Stimulated activated CD4-positive, alpha-beta T cell treated with anti-CD3 and anti-CD28 coated beads, TNF-alpha, amount 100 ng/mL, for 4 hours (primary cell): Measurements from ENCODE around the gene SNX1.
A peak's percentile ranks its signal among the peaks of the same experiment; 100 is the strongest.
"Not testable (repeated sequence)": the region's sequence is repeated elsewhere in the genome, so short reads cannot be mapped to it uniquely, and the experiment has no call there.

Experiments
- DNase-seq, 3 experiments: peaks; one replicate each; pipeline ENCODE4 v3.0.0-alpha.2; 2020; ENCODE audit warnings: low read depth in 3 of 3

The SNX1 gene, protein sequence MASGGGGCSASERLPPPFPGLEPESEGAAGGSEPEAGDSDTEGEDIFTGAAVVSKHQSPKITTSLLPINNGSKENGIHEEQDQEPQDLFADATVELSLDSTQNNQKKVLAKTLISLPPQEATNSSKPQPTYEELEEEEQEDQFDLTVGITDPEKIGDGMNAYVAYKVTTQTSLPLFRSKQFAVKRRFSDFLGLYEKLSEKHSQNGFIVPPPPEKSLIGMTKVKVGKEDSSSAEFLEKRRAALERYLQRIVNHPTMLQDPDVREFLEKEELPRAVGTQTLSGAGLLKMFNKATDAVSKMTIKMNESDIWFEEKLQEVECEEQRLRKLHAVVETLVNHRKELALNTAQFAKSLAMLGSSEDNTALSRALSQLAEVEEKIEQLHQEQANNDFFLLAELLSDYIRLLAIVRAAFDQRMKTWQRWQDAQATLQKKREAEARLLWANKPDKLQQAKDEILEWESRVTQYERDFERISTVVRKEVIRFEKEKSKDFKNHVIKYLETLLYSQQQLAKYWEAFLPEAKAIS

DNA sequence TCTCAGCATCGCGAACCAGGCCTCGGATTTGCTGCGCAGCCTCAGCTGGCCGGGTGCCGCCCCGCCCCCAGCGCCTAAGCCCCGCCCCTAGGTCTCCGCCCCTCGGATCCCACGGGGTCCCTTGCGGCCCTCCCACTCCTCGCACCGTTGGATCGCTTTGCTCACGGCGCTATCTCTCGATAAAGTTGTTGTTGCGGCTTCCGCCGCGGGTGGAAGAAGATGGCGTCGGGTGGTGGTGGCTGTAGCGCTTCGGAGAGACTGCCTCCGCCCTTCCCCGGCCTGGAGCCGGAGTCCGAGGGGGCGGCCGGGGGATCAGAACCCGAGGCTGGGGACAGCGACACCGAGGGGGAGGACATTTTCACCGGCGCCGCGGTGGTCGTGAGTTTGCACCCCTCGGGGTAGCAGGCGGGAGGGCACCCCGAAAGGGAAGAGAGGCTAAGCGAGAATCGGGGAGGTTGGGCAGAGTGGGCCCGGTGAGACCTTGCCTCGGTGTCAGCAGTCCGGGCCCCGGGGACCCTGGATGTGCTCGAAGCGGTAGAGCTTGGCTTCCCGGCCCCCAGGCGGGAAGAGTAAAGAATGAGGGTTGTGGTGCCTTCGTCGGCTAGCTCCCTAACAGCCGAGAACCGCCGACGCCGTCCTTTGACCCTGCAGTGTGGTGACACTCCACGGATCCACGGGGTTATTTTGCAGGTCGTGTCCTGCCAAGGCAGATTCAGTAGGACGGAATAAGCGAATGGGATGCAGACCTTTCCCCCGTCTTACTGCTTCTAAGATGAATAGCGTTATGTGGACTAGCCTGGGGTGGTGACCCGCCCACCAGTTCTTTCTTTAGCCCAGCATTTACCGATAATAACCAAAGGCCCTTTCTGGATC is at the start of gene SNX1:
Gene SNX1 (plus strand): TSS at position 188 of the 873 bp plus-strand sequence. CDS start 32 bp downstream, at position 220.
- peak; percentile 90 to 99 (median 97) for DNase-seq

DNA sequence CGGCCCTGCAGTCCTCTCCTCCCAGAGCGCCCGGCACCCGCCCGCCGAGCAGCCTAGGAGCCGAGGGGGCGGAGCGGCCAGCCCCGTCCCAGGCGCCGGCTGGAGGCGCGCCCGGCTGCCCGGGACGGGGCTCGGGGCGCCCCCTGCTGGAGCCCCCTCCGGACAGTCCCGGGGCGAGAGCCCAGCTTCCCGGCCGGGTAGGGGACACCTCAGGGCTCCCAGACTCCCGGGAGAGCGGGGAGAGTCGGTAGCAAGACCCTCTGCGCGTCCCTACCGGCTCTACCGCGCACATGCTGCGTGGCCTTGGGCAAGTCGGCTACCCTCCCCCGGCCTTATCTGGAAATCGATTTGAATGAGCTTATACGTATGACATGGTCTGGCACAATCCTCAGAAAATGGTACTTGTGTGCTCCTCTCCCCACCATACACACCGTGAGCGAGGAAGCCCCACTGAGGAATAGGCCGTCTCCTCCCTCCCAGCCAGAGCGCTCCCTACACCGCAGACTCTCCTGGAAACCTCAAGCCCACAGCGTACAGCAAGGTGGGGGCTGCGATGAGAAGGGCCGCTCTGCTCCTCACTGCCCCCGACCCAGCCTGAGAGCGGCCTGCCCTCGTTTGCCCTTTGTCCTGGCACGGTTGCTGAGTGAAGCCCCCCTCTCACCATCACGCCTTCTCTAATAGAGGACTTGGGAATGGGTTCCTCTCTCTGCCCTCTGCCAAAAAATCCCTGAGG is 49.2 kb upstream of the SNX1 start, which contains the start of gene DAPK2:
Gene DAPK2 (minus strand): TSS at position 65 of the 733 bp plus-strand sequence. CDS start 6,224 bp downstream, outside the sequence.
- DNase-seq, result peak; percentile 47 to 60 (median 55)

DNA sequence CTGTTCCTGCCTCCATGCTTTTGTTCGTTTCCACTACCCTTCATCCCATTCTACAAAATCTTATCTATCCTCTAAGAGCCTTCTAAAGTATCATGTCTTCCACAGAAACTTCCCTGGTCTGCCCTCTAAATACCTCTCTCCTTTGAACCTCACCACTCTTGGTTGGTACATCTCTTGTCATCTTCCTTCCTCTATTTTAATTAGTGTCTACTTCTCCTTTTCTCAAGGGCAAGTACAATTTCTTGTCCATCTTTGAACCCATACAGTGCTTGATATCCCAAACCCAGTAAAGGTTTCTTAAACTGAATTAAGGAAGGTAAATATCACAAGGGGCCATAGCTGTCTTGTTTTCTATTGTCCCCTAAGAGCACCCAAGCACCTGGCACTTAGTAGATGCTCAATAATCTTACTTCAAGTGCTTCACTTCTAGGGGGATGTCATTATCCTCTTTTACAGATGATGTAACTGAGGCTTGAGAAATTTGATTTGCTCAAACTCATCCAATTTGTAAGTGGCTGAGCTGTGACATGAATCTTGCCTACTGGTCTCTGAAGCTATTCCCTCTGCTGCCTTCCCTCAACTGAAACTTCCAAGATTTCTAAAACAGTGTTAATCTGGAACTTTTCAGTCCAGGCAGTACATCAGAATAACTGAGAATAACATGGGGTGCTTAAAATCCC is 46.9 kb upstream of the SNX1 start:
- no peak for DNase-seq

DNA sequence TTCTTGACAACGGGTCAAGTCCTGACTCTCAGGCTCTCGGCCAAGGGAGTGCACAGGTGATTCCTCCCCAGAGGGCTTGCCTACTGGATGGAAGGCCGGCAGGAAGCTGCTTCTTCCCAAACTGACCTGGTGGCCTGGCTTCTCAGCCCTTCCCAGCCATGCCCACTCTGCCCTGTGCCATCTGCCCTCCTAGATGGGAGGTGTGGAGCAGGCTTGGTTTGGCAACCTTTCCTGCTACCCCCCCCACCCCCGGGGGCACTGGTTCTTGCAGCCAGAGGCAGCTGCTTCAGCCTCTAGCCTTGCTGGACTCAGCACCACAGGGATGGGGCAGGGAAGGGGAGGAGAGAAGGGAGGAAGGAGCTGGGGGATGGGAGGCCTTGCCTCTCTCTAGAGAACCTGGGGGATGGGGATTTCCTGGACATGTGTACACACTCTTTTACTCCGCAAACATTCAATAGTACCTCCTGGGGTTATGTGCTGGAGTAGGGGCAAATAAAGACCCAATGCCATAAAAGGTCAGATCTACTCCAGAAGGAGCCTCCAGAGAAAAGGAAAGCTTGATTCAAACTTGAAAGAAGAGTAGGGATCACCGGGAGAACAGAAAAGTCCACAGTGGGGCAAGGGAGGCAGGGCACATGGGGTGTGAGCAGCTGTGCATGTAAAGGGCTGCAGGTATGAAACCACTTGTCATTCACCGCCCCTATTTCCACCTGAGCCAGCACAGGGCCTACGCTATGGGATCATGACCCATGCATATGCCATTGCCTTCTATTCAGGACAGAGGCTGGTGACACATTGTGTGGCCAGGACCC is 45.3 kb upstream of the SNX1 start:
- DNase-seq, result no peak

DNA sequence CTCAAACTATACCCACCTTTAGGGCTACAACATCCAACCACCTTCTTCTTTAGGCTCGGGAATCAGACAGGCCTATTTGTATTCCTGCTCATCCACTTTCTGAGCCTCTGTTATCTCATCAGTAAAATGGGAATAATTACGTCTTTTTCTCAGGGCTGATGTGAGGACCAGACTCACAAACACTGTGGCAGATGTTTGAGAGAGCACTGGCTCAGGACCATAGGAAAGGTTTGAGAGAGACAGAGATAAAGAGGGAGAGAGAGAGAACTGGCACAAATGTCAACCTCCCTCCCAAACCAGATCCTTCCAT is 44.7 kb upstream of the SNX1 start:
- DNase-seq, result no peak

DNA sequence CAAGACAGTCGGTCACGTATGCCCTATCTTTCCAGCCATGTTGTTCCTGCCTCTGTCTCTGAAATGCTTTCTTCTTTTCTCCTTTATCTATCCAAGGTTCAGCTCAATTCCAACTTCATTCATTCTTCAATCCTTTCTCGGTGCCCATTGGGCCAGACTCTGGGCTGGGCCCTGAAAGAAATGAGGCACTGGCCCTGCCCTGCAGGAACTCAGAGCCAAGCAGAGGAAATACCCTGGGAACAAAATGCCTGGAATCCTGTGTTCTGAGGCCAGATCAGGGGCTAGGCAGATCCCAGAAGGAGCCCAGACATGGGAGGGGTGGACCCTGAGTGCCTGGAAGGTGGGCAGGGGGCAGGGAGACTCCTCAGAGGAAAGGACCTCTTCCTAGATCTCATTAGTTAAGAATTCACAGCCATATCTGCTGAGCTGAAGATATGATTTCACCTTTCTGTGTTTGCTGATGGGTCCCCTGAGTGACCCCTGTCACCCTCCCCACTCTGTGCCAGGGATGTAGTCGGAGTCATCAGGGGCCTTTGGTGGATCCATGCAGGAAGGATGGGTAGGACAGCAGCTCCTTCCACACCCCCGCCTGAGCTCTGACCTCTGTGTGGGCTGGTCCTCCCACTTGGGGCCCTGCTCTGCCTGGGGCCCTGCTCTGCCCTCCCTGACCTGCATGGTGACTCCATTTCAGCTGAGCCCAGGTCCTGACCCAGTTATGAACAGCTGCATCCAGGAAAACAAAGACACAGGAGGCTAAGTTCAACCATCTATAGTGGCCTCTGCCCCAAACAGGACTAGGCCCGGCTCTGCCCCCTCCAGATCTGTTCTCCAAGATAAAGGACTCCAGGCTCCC is 44.1 kb upstream of the SNX1 start:
- no peak for DNase-seq

DNA sequence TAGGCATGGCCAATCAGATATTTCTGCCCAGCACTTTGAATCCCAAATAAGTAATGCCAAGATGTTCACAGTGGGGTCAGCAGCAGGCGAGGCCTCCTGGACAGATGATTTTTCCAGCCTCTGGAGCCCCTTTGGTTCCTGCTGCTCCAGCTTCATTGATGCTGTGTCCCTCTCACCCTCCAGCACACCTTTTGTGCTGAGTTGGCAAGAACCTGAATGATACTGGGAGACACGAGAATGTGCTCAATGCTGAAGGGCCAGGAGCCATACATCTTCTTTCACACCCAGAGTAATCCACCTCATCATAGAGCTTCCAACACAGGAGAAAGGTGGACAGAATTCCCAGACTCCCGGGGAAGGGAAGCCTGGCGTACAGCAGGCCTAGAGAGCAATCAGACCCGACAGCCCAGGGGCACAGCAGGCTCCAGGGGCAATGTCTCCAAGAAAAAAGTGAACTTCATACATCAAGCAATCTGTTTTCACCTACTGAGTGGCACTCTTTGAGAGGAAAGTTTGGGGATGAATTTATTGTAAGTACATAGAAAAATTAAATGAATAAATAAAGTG is 42.8 kb upstream of the SNX1 start:
- no peak for DNase-seq

DNA sequence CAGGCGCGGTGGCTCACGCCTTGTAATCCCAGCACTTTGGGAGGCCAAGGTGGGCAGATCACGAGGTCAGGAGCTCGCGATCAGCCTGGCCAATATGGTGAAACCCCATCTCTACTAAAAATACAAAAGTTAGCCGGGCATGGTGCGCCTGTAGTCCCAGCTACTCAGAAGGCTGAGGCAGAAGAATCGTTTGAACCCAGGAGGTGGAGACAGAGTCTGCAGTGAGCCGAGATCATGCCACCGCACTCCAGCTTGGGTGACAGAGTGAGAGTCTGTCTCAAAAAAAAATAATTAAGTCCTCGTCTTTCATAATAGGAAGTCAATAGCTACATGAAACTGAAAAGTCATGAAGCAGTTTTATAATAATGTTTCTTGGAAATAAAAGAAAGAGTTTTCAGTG is 42.1 kb upstream of the SNX1 start:
- not testable (repeated sequence) for DNase-seq

DNA sequence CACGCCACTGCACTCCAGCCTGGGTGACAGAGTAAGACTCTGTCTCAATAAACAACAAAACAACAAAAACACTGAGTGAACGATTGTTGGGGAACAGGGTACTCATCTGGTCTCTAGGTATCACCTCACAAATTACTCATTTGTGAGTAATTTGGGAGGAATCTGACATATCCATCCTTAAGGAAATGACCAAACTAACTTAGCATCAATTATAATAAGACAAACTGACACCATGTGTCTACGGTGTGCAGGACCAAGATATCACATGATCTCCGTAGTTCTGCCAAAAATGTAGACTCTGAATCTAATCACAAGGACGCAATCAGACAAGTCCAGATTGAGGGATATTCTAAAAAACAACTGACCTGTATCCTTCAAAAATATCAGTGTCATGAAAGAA is 37.5 kb upstream of the SNX1 start:
- no peak for DNase-seq

DNA sequence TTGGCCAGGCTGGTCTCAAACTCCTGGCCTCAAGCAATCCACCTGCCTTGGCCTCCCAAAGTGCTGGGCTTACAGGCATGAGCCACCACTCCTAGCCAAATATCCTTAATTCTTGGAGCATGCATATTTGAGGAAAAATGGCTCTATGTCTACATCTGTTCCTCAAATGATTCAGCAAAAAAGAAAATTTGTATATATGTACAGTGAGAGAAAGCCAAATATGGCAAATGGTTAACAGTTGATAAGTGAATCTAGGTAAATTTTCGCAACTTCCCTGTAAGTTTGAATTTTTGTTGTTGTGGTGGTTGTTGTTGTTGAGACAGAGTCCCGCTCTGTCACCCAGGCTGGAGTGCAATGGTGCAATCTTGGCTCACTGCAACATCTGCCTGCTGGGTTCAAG is 36.7 kb upstream of the SNX1 start:
- DNase-seq, result not testable (repeated sequence)

DNA sequence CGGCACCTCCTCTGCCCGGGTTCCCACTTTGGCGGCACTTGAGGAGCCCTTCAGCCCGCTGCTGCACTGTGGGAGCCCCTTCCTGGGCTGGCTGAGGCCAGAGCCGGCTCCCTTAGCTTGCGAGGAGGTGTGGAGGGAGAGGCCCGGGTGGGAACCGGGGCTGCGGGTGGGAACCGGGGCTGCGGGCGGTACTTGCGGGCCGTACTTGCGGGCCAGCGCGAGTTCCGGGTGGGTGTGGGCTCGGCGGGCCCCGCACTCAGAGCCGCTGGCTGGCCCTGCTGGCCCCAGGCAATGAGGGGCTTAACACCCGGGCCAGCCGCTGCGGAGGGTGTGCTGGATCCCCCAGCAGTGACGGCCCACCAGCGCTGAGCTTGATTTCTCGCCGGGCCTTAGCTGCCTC is 35.1 kb upstream of the SNX1 start:
- no peak for DNase-seq

DNA sequence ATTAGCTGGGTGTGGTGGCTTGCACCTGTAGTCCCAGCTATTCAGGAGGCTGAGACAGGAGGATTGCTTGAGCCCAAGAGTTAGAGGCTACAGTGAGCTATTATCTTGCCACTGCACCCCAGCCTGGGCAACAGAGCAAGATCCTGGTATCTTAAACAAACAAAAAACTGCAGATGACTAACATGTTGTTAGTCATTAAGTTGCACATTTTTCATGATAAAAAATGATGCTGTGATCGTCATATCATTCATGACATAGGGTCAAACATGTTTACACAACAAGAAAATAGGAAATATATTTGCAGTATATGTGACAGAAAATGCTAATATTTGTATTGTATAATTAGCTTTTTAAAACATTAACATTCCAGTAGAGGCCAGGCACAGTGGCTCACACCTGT is 29.3 kb upstream of the SNX1 start:
- no peak for DNase-seq

DNA sequence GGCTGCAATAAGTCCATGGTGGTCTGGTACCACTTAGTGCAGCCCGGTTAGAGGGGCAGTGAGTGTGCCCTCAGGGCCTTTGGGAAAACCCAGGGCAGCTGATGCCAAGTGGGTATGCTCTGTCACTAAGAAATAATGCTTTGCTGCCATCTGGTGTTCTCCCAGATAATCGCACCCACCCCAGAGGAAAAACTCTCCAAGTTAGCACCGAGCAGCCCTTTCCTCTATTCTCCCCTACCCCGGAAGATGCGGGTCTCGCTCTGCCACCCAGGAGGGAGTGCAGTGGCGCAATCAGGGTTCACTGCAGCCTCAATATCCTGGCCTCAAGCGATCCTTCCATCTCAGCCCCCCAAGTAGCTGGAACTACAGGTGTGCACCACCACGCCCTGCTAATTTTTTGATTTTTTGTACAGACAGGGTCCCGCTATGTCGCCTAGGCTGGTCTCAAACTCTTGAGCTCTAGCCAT is 28.2 kb upstream of the SNX1 start:
- peak; percentile 32 to 52 (median 44) for DNase-seq

DNA sequence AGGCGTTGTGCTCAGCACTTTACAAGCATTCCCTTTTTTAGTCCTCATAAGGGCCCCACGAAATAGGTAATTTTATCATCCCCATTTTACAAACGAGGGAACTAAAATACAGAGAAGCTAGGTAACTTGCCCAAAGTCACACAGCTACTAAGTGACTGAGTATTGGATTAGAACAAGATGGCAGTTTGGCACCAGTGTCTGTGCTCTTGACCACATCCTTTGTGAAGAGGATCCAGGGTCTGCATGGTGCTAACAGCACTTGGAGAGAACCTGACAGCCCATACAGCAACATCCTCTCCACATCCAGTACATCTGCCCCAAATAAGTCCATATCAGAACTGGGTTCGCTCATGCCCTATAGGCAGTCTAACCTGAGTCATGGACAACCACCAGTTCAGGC is 27.6 kb upstream of the SNX1 start:
- DNase-seq, result no peak

DNA sequence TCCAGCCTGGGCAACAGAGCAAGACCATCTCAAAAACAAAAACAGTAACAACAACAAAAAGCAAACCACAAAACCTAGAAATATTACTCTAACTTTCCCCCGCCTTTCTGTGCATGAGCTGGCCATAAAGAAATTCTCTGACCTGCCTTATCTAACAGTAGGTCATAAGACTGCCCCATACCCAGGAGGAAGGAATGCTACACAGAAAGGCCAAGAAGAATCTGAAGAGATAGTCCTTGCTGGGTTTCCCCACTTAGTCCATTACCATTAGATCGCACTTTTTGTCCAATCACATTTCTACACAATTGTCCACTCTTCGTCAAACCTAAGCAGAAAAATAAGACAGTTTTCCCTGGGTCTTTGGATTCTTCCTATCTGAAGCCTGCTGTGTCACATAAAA is 25.7 kb upstream of the SNX1 start:
- no peak for DNase-seq

DNA sequence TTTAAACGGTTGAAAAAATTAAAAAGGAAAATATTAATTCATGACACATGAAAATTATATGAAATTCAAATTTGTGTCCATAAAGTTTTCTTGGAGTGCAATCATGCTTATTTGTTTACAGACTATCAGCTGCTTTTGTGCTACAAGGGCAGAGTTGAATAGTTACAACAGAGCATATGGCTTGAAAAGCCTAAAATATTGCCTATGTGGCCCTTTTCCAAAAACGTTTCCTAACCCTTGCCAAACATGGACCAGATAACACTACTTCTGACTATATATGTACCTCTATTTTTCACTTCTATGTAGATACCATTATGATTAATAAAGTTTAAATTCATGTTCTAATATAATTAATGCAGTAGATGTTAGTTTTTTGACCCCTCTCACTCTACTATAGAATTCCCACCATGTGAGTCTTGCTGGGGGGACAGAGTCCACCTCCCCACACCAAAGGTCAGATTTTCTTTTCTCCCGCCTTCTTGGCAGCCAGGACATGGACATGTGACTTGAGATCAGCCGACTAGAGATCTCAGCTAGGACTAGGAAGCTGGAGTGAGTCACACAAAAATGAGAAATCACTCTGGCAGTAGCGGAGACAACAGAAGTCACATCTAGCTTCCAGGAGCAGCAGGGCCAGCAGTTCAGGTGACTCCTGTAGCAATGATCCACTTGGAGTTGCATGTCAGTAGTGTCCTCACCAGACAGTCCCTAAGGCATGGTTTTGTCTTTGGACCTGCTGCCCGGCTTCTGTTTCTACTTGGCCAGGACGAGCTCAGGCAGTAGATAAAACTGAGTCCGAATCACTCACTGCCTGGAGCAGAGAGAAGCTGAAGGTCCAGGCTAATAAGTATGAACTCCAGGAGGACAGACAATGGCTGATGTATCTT is 24.6 kb upstream of the SNX1 start:
- no peak for DNase-seq

DNA sequence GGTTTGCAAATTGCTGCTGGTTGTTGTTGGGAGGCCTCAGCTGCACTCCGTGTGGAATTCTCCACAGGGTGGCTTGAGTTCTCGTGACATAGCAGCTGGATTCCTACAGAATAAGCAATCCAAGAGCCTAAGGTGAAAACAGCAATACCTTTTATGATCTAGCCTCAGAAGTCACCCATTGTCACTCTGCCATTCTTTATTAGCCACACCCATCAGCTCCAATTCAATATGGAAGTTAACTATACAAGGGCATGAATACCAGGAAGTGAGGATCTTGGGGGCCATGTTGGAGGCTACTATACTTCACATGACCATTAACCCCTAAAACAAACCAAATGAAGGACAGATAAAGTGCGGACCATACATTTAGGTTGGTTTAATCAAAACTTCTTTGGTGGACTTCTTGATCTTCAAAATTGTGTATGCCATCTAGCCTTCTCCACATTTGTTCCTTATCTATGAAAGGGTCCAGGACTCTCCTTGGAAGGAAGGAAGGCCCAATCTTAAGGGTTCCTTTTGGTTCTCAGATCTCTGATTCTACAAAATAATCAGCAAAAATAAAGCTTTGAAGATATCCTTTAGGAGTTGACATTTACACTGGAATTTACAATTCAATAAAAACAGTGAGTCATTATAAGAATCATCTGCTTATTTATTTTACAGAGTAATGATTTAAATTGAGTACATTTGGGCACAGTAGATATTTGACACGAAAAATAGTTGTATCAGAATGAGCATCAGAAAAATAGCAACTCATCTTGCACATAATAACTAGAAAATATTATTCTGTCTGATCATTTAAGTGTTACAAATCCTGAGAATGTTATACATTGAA is 23.6 kb upstream of the SNX1 start:
- no peak for DNase-seq
